Measurements from ENCODE around the gene GNA12. TPM values are rescaled to one million over a fixed set of nuclear protein-coding genes. Genes with fewer than 3 reads are reported as not detected.

Gene GNA12
- total RNA-seq, 1 donor from 2014 or later: 54.6 TPM

- Mint-ChIP-seq H3K9me3 (no peaks in the 10 kb centered on the region), H3K27me3 (no peaks in the 10 kb centered on the region), H3K27ac (peak overlapping the region; percentile 87), H3K4me1 (peaks cover 78% of the 10 kb centered on the region), H3K4me3 (no peak overlapping the region), H3K36me3 (ENCODE audit: low read depth) (peaks cover 24% of the 10 kb centered on the region)
- TF ChIP-seq, protein P1, sequence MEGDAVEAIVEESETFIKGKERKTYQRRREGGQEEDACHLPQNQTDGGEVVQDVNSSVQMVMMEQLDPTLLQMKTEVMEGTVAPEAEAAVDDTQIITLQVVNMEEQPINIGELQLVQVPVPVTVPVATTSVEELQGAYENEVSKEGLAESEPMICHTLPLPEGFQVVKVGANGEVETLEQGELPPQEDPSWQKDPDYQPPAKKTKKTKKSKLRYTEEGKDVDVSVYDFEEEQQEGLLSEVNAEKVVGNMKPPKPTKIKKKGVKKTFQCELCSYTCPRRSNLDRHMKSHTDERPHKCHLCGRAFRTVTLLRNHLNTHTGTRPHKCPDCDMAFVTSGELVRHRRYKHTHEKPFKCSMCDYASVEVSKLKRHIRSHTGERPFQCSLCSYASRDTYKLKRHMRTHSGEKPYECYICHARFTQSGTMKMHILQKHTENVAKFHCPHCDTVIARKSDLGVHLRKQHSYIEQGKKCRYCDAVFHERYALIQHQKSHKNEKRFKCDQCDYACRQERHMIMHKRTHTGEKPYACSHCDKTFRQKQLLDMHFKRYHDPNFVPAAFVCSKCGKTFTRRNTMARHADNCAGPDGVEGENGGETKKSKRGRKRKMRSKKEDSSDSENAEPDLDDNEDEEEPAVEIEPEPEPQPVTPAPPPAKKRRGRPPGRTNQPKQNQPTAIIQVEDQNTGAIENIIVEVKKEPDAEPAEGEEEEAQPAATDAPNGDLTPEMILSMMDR (IDR thresholded peaks at IDR 0.05): no peak
- intact Hi-C loops (cut with micrococcal nuclease): no loop called here
- ATAC-seq (ENCODE audit: low read depth) (no peak), DNase-seq (no peak)
- POLR2A ChIA-PET: interaction anchor here (0.8 to 1.6 kb wide), 2 partner anchors 15 to 82 kb away, joined by 3 read pairs; partner anchors contain the start of gene TTYH3
- CTCF ChIA-PET: interaction anchor here (1.0 kb wide), 1 partner anchor 43 kb away, joined by 5 read pairs; no protein-coding TSS in a partner anchor
Observed at GRCh38 chr7:2713978-2714377, 130.1 kb downstream of the GNA12 start.

- TF ChIP-seq, protein P1 (IDR thresholded peaks at IDR 0.05): no peak
- DNase-seq (no peak), ATAC-seq (ENCODE audit: low read depth) (no peak)
- Mint-ChIP-seq H3K9me3 (no peaks in the 10 kb centered on the region), H3K4me3 (no peak overlapping the region), H3K36me3 (ENCODE audit: low read depth) (peaks cover 19% of the 10 kb centered on the region), H3K27me3 (no peaks in the 10 kb centered on the region), H3K4me1 (peaks cover 76% of the 10 kb centered on the region), H3K27ac (no peak overlapping the region)
- intact Hi-C loops (cut with micrococcal nuclease): no loop called here
- ChIA-PET POLR2A (interaction anchor here (0.6 to 1.6 kb wide), 2 partner anchors 15 to 241 kb away, joined by 3 to 5 read pairs; no protein-coding TSS in a partner anchor), CTCF (no interaction called here)
Observed at GRCh38 chr7:2713370-2713769, 130.7 kb downstream of the GNA12 start.

DNA sequence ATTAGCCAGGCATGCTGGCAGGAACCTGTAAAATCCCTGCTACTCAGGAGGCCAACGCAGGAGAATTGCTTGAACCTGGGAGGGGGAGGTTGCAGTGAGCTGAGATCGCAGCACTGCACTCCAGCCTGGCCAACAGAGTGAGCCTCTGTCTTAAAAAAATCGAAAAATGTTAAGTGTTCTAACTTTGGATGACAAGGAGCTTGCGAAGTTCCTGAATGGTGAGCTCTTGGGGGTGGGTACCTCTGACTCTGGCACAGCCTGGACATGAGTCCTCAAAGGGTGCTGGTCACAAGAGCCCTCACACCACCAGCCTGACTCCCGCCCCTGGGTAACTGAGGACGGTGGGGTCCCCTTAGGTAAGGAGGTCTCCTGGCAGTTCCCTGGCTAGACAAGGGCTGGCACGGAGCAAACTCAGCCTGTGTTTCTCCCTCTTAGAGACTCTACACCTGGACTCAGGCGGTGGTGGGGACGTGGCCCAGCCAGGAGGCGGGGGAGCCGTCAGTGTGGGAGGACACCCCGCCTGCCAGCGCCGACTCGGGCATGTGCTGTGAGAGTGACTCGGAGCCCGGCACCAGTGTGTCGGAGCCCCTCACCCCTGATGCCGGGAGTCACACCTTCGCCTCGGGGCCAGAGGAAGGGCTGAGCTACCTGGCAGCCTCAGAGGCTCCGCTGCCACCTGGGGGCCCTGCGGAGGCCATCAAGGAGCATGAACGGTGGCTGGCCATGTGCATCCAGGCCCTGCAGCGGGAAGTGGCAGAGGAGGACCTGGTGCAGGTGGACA lies 132.0 kb downstream of the GNA12 start:
- intact Hi-C loops (cut with micrococcal nuclease): loop anchor here (2.0 kb wide), 1 partner anchor 81 kb away; the partner anchor contains the start of gene TTYH3
- no peaks in the 10 kb centered on the region for H3K9me3 Mint-ChIP-seq
- H3K27me3 Mint-ChIP-seq: no peaks in the 10 kb centered on the region
- ChIA-PET CTCF (interaction anchor here (1.1 kb wide), 1 partner anchor 260 kb away, joined by 4 read pairs; no protein-coding TSS in a partner anchor), POLR2A (interaction anchor here (0.5 to 4.0 kb wide), 8 partner anchors 13 to 201 kb away, joined by 3 to 30 read pairs (median 6); no protein-coding TSS in a partner anchor)
- no peak overlapping the region for H3K27ac Mint-ChIP-seq
- H3K36me3 Mint-ChIP-seq (ENCODE audit: low read depth): peaks cover 16% of the 10 kb centered on the region
- DNase-seq (no peak), ATAC-seq (ENCODE audit: low read depth) (no peak)
- TF ChIP-seq, protein P1 (IDR thresholded peaks at IDR 0.05): no peak
- H3K4me1 Mint-ChIP-seq: peaks cover 65% of the 10 kb centered on the region
- no peak overlapping the region for H3K4me3 Mint-ChIP-seq

- Mint-ChIP-seq H3K27me3 (no peaks in the 10 kb centered on the region), H3K36me3 (ENCODE audit: low read depth) (peaks cover 14% of the 10 kb centered on the region), H3K27ac (peak overlapping the region; percentile 94), H3K9me3 (no peaks in the 10 kb centered on the region), H3K4me3 (peak overlapping the region; percentile 88), H3K4me1 (peaks cover 54% of the 10 kb centered on the region)
- no peak for DNase-seq
- no peak for ATAC-seq (ENCODE audit: low read depth)
- intact Hi-C loops (cut with micrococcal nuclease): loop anchor here (2.0 kb wide), 1 partner anchor 80 kb away; the partner anchor contains the start of gene TTYH3
- ChIA-PET POLR2A (interaction anchor here (0.5 to 4.0 kb wide), 29 partner anchors 8 to 1141 kb away, joined by 3 to 118 read pairs (median 7); partner anchors contain the start of genes AMZ1, PSMG3 and TTYH3), CTCF (interaction anchor here (0.8 to 3.3 kb wide), 19 partner anchors 9 to 444 kb away, joined by 3 to 66 read pairs (median 9); no protein-coding TSS in a partner anchor)
- TF ChIP-seq, protein P1 (IDR thresholded peaks at IDR 0.05): no peak
Observed at GRCh38 chr7:2710901-2711551, 133.1 kb downstream of the GNA12 start.

All from activated B cell treated with CpG ODN at 0.5 μM for 24 hours (primary cell).